HG02981 (cell line): Measurements from ENCODE around the gene YWHAH.
"Not testable (repeated sequence)": the region's sequence is repeated elsewhere in the genome, so short reads cannot be mapped to it uniquely, and the experiment has no call there.

Experiments
- ATAC-seq: cut with Tn5 transposase; IDR thresholded peaks from one replicate; pipeline ENCODE4 v1.9.1; 2021; ENCODE audit warnings: mild to moderate bottlenecking, moderate library complexity; ENCODE audit not compliant: unreplicated experiment

YWHAH gene

DNA sequence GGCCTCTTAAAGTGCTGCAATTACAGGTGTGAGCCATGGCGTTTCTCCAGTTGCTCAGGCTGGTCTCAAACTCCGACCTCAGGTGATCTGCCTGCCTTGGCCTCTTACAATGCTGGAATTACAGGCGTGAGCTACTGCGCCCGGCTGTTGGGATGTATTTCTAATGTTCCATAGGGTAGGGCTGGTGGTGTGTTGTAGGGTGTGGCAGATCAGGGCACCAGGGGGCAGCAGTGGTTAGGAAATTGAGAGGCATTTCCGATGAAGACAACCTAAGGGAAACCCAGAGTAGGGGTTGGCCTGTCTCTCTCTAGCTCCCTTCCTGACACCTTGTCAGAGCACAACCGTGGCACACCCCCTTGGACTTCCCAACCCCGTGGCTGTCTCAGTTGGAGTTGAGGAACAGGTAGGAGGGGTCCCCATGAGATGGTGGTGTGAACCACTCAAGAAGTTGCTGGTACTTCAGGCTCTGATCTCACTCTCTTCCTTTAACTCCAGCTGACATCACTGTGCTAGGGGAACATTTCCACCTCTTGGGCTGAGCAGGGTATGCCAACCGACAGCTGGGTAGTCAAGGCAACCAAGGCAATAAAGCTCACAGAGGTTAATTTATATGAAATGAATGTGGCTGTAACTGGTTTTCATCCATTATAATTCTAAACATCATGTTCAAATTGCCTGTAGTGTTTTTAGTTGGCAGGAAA, 33.0 kb downstream of the YWHAH start:
- no peak for ATAC-seq

DNA sequence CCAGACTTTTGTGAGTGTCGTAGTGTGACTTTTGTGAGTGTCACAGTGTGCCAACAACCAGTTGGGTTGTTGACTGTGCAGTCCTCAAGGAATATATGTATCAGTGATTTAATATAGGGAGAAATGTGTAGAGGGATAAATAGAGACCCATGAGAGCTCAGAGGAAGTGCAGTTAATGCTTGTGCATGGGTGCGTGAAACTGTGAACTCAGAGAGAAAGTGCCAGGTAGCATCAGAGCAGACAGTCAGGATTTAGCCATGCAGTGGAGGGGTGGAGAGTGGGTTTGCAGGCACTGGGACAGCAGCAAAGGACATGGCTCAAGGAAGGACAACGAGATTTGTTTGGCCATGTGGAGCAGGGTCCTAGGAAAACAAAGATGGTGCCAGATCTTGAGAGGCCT, 33.6 kb downstream of the YWHAH start:
- no peak for ATAC-seq

DNA sequence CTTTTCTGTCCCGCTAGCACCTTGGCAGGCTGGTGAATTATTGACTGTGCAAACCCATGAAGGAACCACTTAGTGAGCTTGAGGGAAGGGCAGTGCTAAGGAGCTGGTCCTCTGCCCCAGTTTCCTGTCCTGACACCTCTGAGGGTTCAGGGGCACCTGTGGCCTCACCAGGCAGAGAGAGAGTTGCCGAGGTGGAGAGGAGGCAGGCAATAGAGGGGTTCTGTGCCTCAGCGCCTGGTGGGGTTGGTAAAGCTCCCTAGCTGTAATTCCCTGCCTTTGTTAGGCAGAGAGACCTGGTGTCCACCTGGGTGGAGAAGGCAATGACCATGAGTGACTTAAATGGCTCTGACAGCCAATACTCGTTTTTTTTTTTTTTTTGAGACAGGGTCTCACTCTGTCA, 36.3 kb downstream of the YWHAH start:
- no peak for ATAC-seq

DNA sequence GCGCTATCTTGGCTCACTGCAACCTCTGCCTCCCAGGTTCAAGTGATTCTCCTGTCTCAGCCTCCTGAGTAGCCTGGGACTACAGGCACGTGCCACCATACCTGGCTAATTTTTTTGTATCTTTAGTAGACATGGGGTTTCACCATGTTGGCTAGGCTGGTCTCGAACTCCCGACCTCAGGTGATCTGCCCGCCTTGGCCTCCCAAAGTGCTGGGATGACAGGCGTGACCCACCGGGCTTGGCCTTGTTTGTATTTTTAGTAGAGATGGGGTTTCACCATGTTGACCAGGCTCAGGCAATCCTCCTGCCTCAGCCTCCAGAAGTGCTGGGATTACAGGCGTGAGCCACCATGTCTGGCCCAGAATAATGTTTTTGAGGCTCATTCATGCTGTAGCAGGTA, 37.6 kb downstream of the YWHAH start:
- not testable (repeated sequence) for ATAC-seq

DNA sequence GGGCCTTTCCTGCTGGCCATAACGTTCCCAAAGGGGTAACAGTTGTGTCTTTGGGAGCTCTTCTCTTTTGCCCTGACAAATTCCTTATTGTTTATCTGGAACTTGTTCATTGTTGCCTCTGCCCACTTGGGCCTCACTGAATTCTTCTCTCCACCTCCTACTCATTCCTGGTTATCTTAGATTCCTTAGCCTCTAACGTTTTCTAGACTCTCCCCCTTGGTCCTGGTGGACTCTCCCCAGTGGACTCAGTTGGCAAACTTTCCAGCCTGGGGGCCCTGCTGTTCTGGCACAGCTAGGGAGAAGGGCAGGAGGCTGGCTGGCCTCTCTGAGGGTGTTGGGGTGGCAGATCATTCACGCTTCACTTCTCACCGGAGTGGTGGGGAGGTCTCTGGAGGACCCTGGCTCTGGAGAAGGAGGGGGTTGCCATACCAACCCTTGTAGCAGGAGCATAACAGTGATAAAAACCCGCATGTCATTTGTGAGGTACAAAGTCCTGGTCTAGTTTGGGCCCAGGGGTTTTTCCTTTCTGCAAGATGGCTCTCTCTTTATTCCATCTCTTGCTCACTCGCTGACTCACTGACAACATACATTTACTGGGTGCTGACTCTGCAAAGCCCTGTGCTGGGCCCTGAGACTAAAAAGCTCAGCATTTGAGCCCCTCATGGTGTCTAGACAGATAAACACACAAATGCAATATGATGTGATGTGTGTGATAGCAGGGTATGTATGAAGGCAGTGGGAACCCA, 39.7 kb downstream of the YWHAH start:
- no peak for ATAC-seq

DNA sequence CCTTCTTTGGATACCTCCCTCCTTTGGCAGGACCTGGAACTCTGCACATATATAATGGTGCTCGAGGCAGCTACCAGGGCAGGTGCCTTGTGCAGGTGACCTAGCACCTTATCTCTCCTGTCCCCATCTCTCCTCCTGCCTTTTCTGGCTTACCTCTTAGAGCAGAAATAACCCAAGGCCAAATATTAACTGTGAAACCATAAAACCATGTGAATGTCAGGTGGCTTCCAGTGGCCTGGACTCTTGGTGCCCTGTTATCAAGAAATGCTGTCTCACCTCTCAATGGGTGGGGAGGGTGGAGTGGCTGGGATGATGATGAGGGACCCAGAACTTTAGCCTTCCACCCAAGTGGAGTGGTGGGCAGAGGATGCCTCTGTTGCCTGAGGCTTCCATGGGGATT, 42.9 kb downstream of the YWHAH start:
- no peak for ATAC-seq

DNA sequence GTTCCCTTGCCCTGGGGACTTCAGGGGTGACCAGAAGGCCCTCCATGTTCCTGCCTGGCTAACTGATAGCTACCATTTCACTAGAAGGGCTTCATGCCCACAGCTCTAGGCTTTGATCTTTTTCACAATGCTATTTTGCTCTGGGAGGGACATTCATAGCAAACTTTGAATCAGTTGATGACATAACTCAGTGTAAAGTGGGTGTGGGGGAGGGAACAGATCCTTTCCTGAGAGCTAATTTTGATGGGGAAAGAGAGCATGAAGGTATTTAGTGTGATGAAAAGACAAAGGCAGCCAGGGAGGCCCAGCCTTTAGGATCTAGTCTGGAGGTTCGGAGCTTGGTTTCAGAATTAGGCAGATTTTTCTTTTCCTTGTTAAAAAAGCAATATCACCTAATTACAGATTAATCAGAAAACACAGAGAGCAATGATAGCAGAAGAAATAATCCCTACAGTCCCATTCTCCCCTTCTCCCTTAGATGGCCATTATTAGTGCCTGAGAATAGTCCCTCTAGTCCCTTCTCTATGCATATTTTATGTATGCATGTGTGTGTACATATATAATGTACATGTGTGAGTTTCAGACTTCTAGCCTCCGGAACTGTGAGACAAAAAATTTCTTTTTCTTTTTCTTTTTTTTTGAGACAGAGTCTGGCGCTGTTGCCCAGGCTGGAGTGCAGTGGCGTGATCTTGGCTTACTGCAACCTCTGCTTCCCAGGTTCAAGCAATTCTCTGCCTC, 46.9 kb downstream of the YWHAH start:
- no peak for ATAC-seq

DNA sequence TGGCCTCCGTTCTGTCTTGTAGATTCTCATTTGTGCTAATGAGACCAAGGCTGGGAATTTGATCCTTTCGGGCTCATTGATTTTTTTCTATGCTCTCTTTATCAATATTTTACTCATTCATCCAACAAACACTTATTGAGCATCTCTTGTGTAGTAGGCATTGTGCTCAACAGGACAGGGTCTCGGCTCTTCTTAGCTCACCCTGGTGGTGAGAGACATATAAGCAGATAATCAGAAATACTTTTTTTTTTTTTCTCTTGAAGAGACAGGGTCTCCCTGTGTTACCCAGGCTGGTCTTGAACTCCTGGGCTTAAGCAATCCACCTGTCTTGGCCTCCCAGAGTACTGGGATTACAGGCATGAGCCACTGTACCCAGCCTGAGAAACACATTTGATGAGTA, 50.7 kb downstream of the YWHAH start:
- no peak for ATAC-seq

DNA sequence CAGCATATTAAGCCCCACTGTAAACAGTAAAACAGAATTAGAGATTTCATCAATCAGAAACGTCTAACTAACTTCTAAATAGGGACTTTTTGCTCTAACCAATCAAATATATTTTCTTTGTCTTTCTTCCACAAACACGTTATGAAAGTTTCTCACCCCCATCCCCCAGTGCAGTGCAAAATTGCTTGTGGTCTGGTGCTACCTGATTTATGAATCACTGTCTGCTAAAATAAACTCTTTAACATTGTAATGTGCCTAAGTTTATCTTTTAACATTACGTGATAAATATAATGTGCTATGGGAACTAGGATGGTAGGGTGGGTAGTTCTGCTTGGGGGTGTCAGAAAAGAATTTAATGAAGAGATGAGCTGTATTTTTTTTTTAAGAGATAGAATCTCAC, 51.5 kb downstream of the YWHAH start:
- no peak for ATAC-seq

DNA sequence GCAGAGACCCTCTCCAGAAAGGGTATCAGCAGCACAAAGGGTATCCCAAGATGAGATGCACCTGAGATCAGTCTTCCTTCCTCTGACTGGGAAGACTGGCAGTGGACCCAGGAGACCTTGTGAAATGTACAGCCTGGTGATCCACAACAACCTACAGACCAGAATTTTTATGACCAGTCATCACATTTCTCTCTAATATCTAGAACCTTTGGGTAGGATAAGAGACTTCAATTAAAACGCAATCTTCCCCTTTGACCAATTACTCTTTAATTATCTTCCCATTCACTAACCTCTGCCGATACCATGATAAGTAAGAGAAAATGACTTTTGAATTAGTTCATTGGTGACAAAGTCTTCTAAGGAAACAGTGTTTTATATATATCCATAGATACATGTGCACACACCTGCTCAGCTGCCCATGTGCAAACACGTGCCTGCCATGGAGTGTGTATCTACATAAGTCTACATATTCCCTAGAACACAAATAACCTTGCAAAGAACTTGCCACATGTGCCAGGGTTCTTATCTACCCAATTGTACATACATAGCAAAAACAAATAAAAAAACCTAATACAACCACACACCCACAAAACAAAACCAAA, 54.5 kb downstream of the YWHAH start:
- ATAC-seq = no peak

DNA sequence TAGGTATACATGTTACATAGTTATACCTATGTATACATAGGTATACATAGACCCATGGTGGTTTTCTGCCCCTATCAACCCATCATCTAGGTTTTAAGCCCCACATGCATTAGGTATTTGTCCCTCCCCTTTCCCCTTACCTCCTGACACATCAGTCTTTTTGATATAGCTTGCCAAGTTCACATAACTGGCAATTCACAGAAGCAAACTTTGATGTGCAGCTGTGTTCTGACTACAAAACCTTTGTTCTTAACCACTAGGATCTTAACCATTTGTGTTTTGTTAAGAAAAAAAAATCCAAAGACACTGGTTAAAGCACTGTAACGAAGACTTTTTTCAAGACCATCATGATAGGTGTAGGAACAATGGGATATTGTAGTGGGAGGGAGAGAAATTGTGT, 55.8 kb downstream of the YWHAH start:
- ATAC-seq = no peak

DNA sequence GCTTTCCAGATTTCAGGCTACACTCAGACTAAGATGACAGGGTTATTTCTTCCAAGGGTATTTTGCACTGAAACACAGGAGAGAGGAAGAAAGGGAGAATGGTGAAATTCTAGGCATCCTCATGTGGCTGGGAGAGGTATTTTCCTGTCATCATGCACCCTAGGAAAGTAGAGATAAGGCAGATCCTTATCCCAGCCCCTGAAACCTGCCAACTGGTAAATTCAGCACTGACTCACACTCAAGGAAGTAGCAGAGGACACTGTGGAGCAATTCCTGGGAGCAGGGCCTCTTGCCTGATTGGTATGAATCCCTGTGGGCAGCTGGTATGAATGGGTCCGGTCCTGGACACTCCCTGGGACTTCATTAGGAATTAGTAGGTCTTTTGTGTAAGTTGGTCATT, 61.1 kb downstream of the YWHAH start:
- ATAC-seq = no peak
